GM23338 (cell line): ENCODE measurements around the gene SCGB3A1.

Source experiments
- EZH2 ChIP-seq: fragments of 200-600 bp; sonication (generic); IDR thresholded peaks from one replicate; pipeline ENCODE4 v1.8.0; 2017; ENCODE audit warnings: antibody characterized with exemption, mild to moderate bottlenecking, low read depth; ENCODE audit not compliant: unreplicated experiment
- POLR2AphosphoS5 ChIP-seq: IDR thresholded peaks from 2 replicates; pipeline ENCODE4 v1.6.1; 2016; ENCODE audit warnings: antibody characterized with exemption, low read depth
- TF ChIP-seq, protein P1 (sequence below), 2 experiments: fragments of 200-600 bp in 1 of 2; sonication (generic) in 1 of 2; conservative IDR thresholded peaks; 2 replicates each; pipeline versions ENCODE4 v1.5.1 to v1.6.1; 2016 to 2017; ENCODE audit warnings: antibody characterized with exemption in 2 of 2, low read depth in 2 of 2, mild to moderate bottlenecking in 2 of 2, moderate library complexity in 1 of 2

DNA sequence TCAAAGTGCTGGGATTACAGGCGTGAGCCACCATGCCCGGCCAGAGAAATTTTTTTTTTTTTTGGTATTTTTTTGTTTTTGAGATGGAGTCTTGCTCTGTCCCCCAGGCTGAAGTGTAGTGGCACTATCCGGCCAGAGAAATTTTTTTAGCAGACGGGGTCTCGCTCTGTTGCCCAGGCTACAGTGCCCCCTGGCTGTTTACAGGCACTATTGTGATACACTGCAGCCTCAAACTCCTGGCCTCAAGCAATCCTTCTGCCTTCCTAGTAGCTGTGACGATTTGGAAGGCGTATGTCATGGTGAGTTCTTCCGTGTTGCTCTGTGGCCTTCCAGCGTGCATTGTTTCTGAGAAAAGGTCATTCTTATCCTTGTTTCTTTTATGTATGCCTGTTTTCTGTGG lies 49.6 kb downstream of the SCGB3A1 start:
- TF ChIP-seq EZH2 = no peak
- TF ChIP-seq, protein P1, sequence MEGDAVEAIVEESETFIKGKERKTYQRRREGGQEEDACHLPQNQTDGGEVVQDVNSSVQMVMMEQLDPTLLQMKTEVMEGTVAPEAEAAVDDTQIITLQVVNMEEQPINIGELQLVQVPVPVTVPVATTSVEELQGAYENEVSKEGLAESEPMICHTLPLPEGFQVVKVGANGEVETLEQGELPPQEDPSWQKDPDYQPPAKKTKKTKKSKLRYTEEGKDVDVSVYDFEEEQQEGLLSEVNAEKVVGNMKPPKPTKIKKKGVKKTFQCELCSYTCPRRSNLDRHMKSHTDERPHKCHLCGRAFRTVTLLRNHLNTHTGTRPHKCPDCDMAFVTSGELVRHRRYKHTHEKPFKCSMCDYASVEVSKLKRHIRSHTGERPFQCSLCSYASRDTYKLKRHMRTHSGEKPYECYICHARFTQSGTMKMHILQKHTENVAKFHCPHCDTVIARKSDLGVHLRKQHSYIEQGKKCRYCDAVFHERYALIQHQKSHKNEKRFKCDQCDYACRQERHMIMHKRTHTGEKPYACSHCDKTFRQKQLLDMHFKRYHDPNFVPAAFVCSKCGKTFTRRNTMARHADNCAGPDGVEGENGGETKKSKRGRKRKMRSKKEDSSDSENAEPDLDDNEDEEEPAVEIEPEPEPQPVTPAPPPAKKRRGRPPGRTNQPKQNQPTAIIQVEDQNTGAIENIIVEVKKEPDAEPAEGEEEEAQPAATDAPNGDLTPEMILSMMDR (conservative IDR thresholded peaks at IDR 0.05; ENCODE audit: low read depth in 2 of 2) = peak; percentile 34 to 46; a peak in 2 of 4 replicates
- no peak for TF ChIP-seq POLR2AphosphoS5
